Keratinocyte (primary cell): ENCODE results near the gene MYMK. TPM values are rescaled to one million over a fixed set of nuclear protein-coding genes. Genes with fewer than 3 reads are reported as not detected.

Experiments used
- DNase-seq: peaks from one replicate; pipeline ENCODE4 v3.0.0-alpha.2; 2011; ENCODE audit warnings: low read depth, missing footprints, low spot score
- FAIRE-seq: peaks from 2 replicates; lab custom pipeline; 2011; peaks lifted over from hg19 to GRCh38; lab: Jason Lieb, UNC
- H2AFZ ChIP-seq: 2 replicates; pipeline ENCODE4 v1.6.0; 2012; ENCODE audit warnings: low read length, control low read depth, inconsistent platforms; ENCODE audit not compliant: control insufficient read depth
- H3K27ac ChIP-seq: 2 replicates; pipeline ENCODE4 v1.5.1; 2011; ENCODE audit warnings: low read length; ENCODE audit not compliant: control insufficient read depth, insufficient read depth
- H3K27me3 ChIP-seq: 3 replicates; pipeline ENCODE4 v1.6.0; 2011; ENCODE audit warnings: low read length; ENCODE audit not compliant: control insufficient read depth, insufficient read depth; ENCODE audit errors: extremely low read depth
- H3K36me3 ChIP-seq, 2 experiments: 2 replicates in 1 of 2; 3 replicates in 1 of 2; pipeline ENCODE4 v1.5.1; 2011; ENCODE audit warnings: low read length in 2 of 2, mild to moderate bottlenecking in 1 of 2; ENCODE audit not compliant: control insufficient read depth in 2 of 2, insufficient read depth in 2 of 2; ENCODE audit errors: extremely low read depth in 1 of 2
- H3K4me1 ChIP-seq: 3 replicates; pipeline ENCODE4 v1.5.1; 2011; ENCODE audit warnings: low read length; ENCODE audit not compliant: control insufficient read depth, insufficient read depth; ENCODE audit errors: extremely low read depth
- H3K4me2 ChIP-seq: 3 replicates; pipeline ENCODE4 v1.6.0; 2011; ENCODE audit warnings: low read depth, low read length; ENCODE audit not compliant: control insufficient read depth, insufficient read depth; ENCODE audit errors: extremely low read depth
- H3K4me3 ChIP-seq, 3 experiments: fragments of 200-600 bp in 1 of 3; sonication (generic) in 1 of 3; 2 replicates in 2 of 3; 3 replicates in 1 of 3; pipeline ENCODE4 v1.5.1; 2011 to 2016; ENCODE audit warnings: low read length in 3 of 3, mild to moderate bottlenecking in 3 of 3, control low read depth in 2 of 3, inconsistent platforms in 1 of 3, low read depth in 1 of 3, mixed read lengths in 1 of 3, mixed run types in 1 of 3, moderate library complexity in 1 of 3; ENCODE audit not compliant: control insufficient read depth in 2 of 3, insufficient read depth in 2 of 3; ENCODE audit errors: extremely low read depth in 1 of 3
- H3K79me2 ChIP-seq: 2 replicates; pipeline ENCODE4 v1.6.0; 2012; ENCODE audit warnings: low read length; ENCODE audit not compliant: control insufficient read depth, insufficient read depth
- H3K9ac ChIP-seq: 3 replicates; pipeline ENCODE4 v1.6.0; 2011; ENCODE audit warnings: low read length; ENCODE audit not compliant: control insufficient read depth, insufficient read depth; ENCODE audit errors: extremely low read depth
- H3K9me1 ChIP-seq: 3 replicates; pipeline ENCODE4 v1.6.0; 2011; ENCODE audit warnings: low read length; ENCODE audit not compliant: control insufficient read depth, insufficient read depth; ENCODE audit errors: extremely low read depth
- H3K9me3 ChIP-seq: 2 replicates; pipeline ENCODE4 v1.5.1; 2012; ENCODE audit warnings: low read depth, low read length; ENCODE audit not compliant: control insufficient read depth
- H4K20me1 ChIP-seq: 3 replicates; pipeline ENCODE4 v1.6.0; 2011; ENCODE audit warnings: low read length; ENCODE audit not compliant: control insufficient read depth, insufficient read depth; ENCODE audit errors: extremely low read depth
- CTCF ChIP-seq, 3 experiments: IDR thresholded peaks in 1 of 3; conservative IDR thresholded peaks in 1 of 3; optimal IDR thresholded peaks in 1 of 3; 2 replicates in 2 of 3; 3 replicates in 1 of 3; pipeline versions ENCODE3 to v1.5.1; 2011; ENCODE audit warnings: low read length in 3 of 3, mild to moderate bottlenecking in 3 of 3, moderate library complexity in 2 of 3, control low read depth in 1 of 3, inconsistent platforms in 1 of 3; ENCODE audit not compliant: insufficient read depth in 2 of 3; ENCODE audit errors: extremely low read depth in 1 of 3
- EZH2 ChIP-seq: IDR thresholded peaks from one replicate; pipeline ENCODE4 v1.6.1; 2012; ENCODE audit warnings: inconsistent platforms, mild to moderate bottlenecking, low read length, moderate library complexity
- dilution Hi-C: fragments of 300-500 bp; cut with MboI; formaldehyde crosslinking; loops from one replicate; pipeline ENCODE4 v1.7.0; 2020; ENCODE audit warnings: low sequenced_read_pairs; ENCODE audit not compliant: extremely low pct_ligation_motif_present
- polyA plus RNA-seq, 5 experiments: library from polyadenylated mRNA; depleted of rRNA in 3 of 5; stranded (reverse) in 3 of 5; stranded (forward) in 1 of 5; unstranded in 1 of 5; fragments of >200 nt; gene quantifications; 1 replicate in 1 of 5; 2 replicates in 3 of 5; 3 replicates in 1 of 5; pipeline versions ENCODE4 v1.2.1 to v1.2.3, GENCODE V29; 2011 to 2012; ENCODE audit warnings: missing spikeins in 2 of 5, low read depth in 1 of 5, low replicate concordance in 1 of 5

Gene MYMK
- polyA plus RNA-seq, 1 donor (not counting 4 experiments of a cell fraction or from before 2014, with no cell fraction given), result not detected

GRCh38 chr9:133553123-133553522, 28.4 kb upstream of the MYMK start:
- TF ChIP-seq CTCF (optimal IDR thresholded peaks at IDR 0.05 in 1 of 3, IDR thresholded peaks at IDR 0.05 in 1 of 3, conservative IDR thresholded peaks at IDR 0.05 in 1 of 3; ENCODE audit: extremely low read depth in 1 of 3, insufficient read depth in 2 of 3, low read length in 3 of 3) (no peak), EZH2 (no peak)
- Histone ChIP-seq H3K4me1 (no peaks in the 10 kb centered on the region), H3K27ac (no peak overlapping the region)

GRCh38 chr9:133552236-133552635, 27.5 kb upstream of the MYMK start:
- no peaks in the 10 kb centered on the region for H3K9me1 ChIP-seq
- no peak overlapping the region for H3K27ac ChIP-seq
- H3K4me3 ChIP-seq, result no peak overlapping the region
- no peak overlapping the region for H2AFZ ChIP-seq
- no peaks in the 10 kb centered on the region for H3K9me3 ChIP-seq
- dilution Hi-C loops, result no loop called here
- H3K4me1 ChIP-seq, result no peaks in the 10 kb centered on the region
- TF ChIP-seq EZH2, result no peak
- no peak for TF ChIP-seq CTCF (optimal IDR thresholded peaks at IDR 0.05 in 1 of 3, IDR thresholded peaks at IDR 0.05 in 1 of 3, conservative IDR thresholded peaks at IDR 0.05 in 1 of 3; ENCODE audit: extremely low read depth in 1 of 3, insufficient read depth in 2 of 3, low read length in 3 of 3)
- FAIRE-seq (no peak), DNase-seq (no peak)
- H3K79me2 ChIP-seq, result no peaks in the 10 kb centered on the region
- no peak overlapping the region for H3K4me2 ChIP-seq
- H4K20me1 ChIP-seq, result no peaks in the 10 kb centered on the region
- no peak overlapping the region for H3K9ac ChIP-seq
- no peaks in the 10 kb centered on the region for H3K27me3 ChIP-seq
- H3K36me3 ChIP-seq, result no peaks in the 10 kb centered on the region

More at GRCh38 chr9:133553123-133553522, 28.4 kb upstream of the MYMK start:
- no peaks in the 10 kb centered on the region for H3K9me3 ChIP-seq
- H2AFZ ChIP-seq, result no peak overlapping the region
- no peak overlapping the region for H3K4me3 ChIP-seq
- no peaks in the 10 kb centered on the region for H3K36me3 ChIP-seq
- H4K20me1 ChIP-seq, result no peaks in the 10 kb centered on the region
- no peak overlapping the region for H3K4me2 ChIP-seq
- no peaks in the 10 kb centered on the region for H3K79me2 ChIP-seq
- peaks cover 2% of the 10 kb centered on the region for H3K27me3 ChIP-seq
- no peak overlapping the region for H3K9ac ChIP-seq
- FAIRE-seq (no peak), DNase-seq (no peak)
- dilution Hi-C loops, result no loop called here
- no peaks in the 10 kb centered on the region for H3K9me1 ChIP-seq
